Small intestine (tissue), 7 donors: ENCODE data around the gene FADS2. TPM values are rescaled to one million over a fixed set of nuclear protein-coding genes. Genes with fewer than 3 reads are reported as not detected.

Experiments used
- DNase-seq, 2 donors: peaks; one replicate each; pipeline versions ENCODE4 v3.0.0 to v3.0.0-alpha.2; 2013
- FAIRE-seq: peaks from 2 replicates; lab custom pipeline; 2012; peaks lifted over from hg19 to GRCh38; lab: Jason Lieb, UNC
- H3K27ac ChIP-seq, 3 donors: one replicate each; pipeline ENCODE4 v1.5.1; 2013; ENCODE audit warnings: low read length in 2 of 3, mild to moderate bottlenecking in 2 of 3, control low read depth in 1 of 3, inconsistent platforms in 1 of 3, low read depth in 1 of 3, moderate library complexity in 1 of 3
- H3K27me3 ChIP-seq, 3 donors: one replicate each; pipeline ENCODE4 v1.6.1; 2013; ENCODE audit warnings: low read length in 3 of 3, inconsistent platforms in 1 of 3; ENCODE audit not compliant: control insufficient read depth in 3 of 3, insufficient read depth in 3 of 3
- H3K36me3 ChIP-seq, 3 donors: one replicate each; pipeline ENCODE4 v1.6.1; 2013; ENCODE audit warnings: low read length in 3 of 3, inconsistent platforms in 1 of 3, low read depth in 1 of 3, mild to moderate bottlenecking in 1 of 3, moderate library complexity in 1 of 3; ENCODE audit not compliant: control insufficient read depth in 3 of 3, insufficient read depth in 2 of 3
- H3K4me1 ChIP-seq, 3 donors: one replicate each; pipeline ENCODE4 v1.6.1; 2013; ENCODE audit warnings: low read length in 2 of 3, inconsistent platforms in 1 of 3, low read depth in 1 of 3, mild to moderate bottlenecking in 1 of 3, moderate library complexity in 1 of 3; ENCODE audit not compliant: control insufficient read depth in 3 of 3, insufficient read depth in 2 of 3
- H3K4me3 ChIP-seq, 3 donors: one replicate each; pipeline ENCODE4 v1.5.1; 2013; ENCODE audit warnings: low read length in 3 of 3, control low read depth in 1 of 3, inconsistent platforms in 1 of 3, low read depth in 1 of 3, mild to moderate bottlenecking in 1 of 3, moderate library complexity in 1 of 3
- H3K9me3 ChIP-seq, 2 donors: one replicate each; pipeline ENCODE4 v1.6.1; 2013; ENCODE audit warnings: low read depth in 1 of 2, low read length in 1 of 2; ENCODE audit not compliant: control insufficient read depth in 2 of 2, insufficient read depth in 1 of 2
- WGBS, 3 donors: extraction: QIAGEN DNeasy Blood & Tissue Kit; methylation state at CpG; one replicate each; pipeline ENCODE4 v1.1.7; 2013; 5-methylcytosine and 5-hydroxymethylcytosine counted together
- polyA plus RNA-seq, 4 donors: library from polyadenylated mRNA; stranded (reverse) in 3 of 4; unstranded in 1 of 4; fragments of 200-250 nt in 3 of 4; fragments of 120-200 nt in 1 of 4; gene quantifications; one replicate each; pipeline versions ENCODE4 v1.2.1 to v1.2.3, GENCODE V29; 2013
- donor health status: healthy with polysubstance abuse.
- donor health status: control.
- donor health status: control.
- donor health status: Bipolar disorder and iron deficiency.
- donor health status: healthy.

Gene FADS2
- polyA plus RNA-seq, 4 donors = 2.4 to 147 (median 7.7) TPM

DNA sequence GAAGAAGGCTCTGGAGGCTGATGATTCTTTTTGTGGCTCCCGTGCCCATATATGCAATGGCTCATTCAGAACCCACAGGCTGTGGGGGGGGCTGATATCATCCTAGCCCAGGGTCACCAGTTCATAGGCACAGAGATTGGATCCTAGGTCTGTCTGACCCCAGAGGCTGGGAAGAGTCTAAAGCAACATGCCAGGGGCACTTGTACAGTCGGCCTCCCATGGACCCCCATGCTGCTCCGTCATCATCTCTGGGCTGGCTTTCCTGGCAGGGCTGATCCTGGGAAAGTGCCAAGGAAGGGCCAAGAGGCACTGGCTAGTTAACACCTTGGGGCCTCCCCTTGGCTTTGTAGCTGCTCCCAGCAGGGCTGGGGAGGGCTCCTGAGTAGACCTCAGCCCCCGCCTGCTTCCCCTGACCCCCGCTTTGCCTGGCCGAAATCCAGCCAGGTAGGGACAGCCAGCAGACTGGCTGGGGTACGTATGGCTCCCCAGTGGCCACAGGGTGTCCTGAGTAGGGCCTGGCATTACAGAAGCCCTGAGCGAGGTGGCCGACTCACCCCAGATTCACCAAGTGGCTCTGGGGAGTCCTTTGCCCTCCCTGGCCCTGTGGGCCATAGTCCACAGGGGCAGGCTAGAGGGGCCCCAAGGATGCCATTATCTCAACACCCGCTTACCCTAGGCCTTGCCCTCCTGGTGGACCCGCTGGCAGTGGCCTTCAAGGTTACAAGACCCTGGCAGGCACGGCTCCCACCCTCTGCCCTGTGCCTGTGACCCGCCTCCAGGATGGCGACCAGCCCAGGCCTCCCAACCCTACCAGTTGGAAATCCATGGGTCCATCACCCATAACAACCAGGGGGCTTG is 40.7 kb downstream of the FADS2 start:
- DNase-seq (no peak), FAIRE-seq (no peak)
- Histone ChIP-seq H3K4me3 (no peak overlapping the region), H3K9me3 (no peaks in the 10 kb centered on the region), H3K27ac (no peak overlapping the region), H3K27me3 (peaks cover 0 to 15% (median 0%) of the 10 kb centered on the region in 3 donors), H3K36me3 (peaks cover 0 to 16% (median 4%) of the 10 kb centered on the region in 3 donors), H3K4me1 (peaks cover 0 to 25% (median 0%) of the 10 kb centered on the region in 3 donors)
- WGBS, 3 donors = 80 to 82% (median 81%) methylated on average over 12 to 14 of the region's 14 CpGs

DNA sequence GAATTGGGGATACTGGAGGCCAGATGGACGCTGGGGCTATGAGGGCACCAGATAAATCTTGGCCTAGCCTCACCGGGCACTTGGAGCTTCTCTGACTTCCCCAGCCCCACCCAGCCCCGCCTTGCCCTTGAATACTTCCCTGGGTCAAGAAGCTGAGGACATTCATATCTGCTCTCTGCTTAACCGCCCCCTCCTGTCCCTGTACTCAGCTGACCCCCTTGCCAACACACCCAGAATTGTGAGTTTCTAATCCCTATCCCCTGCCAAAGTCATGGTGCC is 41.3 kb downstream of the FADS2 start:
- Histone ChIP-seq H3K36me3 (peaks cover 0 to 13% (median 4%) of the 10 kb centered on the region in 3 donors), H3K27ac (no peak overlapping the region), H3K4me1 (peaks cover 0 to 25% (median 0%) of the 10 kb centered on the region in 3 donors), H3K4me3 (no peak overlapping the region), H3K9me3 (no peaks in the 10 kb centered on the region), H3K27me3 (peaks cover 0 to 15% (median 0%) of the 10 kb centered on the region in 3 donors)
- 43 to 66% (median 64%) methylated on average over 4 of the region's 4 CpGs for WGBS, 3 donors
- DNase-seq (peak in 1 of 2 donors; percentile 14), FAIRE-seq (no peak)

DNA sequence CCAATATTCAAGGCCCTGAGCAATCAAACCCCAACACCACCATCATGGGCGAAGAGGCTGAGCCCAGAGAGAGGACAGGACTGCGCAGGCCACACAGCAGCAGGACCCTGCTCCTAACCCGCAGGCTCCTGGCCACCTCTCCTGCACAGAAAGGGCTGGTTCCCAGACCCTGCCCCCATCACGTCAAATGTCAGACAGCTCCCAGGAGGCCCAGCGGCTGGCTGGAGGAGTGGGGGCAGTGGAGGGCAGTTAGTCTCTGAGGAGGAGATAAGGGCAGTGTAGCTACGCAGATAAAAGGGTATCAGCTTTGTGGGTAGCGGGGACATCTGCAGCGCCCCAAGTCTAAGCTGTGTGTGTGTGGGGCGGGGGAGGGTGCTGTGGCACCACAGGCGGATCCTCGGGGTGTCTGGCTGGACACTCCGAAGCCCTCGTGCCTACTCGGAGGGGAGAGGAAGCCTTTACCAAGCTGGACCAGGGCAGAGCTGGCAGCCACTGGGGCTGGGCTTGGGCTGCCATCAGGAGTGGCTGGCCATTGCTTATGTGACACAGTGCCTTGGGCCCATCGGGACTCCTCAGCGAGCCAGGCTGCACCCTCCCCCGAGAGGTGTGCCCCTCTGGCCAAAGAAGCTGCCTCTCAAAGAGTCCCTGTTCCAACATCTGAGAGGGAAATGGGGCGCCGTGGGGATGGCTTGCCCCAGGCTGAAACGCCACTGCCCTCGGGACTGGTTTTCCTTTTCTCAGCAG is 41.8 kb downstream of the FADS2 start:
- FAIRE-seq = no peak
- no peak overlapping the region for H3K27ac ChIP-seq

DNA sequence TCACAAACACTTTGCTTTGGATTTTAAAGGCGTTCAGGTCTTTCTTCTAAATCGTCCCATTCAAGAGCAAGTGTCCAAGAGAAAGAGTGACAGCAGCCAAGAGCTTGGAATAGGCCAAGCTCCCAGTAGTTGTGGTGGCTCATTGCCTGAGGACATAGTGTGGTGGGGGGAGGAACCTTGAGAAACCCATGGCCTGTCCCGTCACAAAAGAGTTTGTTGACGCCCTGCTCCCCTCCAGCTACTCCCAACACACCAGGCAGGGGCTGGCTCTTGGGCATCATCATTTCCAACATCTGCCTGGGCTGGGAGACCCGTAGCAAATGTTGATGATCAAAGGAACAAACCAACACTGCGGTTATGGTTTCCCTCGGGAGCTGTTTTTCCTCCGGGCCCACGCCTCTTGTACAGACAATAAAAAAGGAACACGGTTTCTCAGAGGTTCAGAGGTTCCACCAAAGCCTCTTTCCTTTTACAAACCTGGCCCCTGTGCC is 42.5 kb downstream of the FADS2 start:
- 44 to 50% (median 49%) methylated on average over 10 of the region's 10 CpGs for WGBS, 3 donors
- peaks cover 0 to 5% (median 0%) of the 10 kb centered on the region in 3 donors for H3K36me3 ChIP-seq
- no peak overlapping the region for H3K4me3 ChIP-seq
- H3K9me3 ChIP-seq = no peaks in the 10 kb centered on the region
- H3K27ac ChIP-seq = no peak overlapping the region
- DNase-seq (no peak), FAIRE-seq (no peak)
- H3K4me1 ChIP-seq = peaks cover 0 to 25% (median 0%) of the 10 kb centered on the region in 3 donors
- H3K27me3 ChIP-seq = peaks cover 0 to 15% (median 0%) of the 10 kb centered on the region in 3 donors

More for the DNA sequence above, 41.8 kb downstream of the FADS2 start:
- Histone ChIP-seq H3K4me3 (no peak overlapping the region), H3K36me3 (peaks cover 0 to 10% (median 3%) of the 10 kb centered on the region in 3 donors), H3K27me3 (peaks cover 0 to 15% (median 0%) of the 10 kb centered on the region in 3 donors), H3K9me3 (no peaks in the 10 kb centered on the region), H3K4me1 (peaks cover 0 to 25% (median 0%) of the 10 kb centered on the region in 3 donors)
- peak in 1 of 2 donors; percentile 33 for DNase-seq
- WGBS, 3 donors = 71 to 72% (median 71%) methylated on average over 21 of the region's 21 CpGs

DNA sequence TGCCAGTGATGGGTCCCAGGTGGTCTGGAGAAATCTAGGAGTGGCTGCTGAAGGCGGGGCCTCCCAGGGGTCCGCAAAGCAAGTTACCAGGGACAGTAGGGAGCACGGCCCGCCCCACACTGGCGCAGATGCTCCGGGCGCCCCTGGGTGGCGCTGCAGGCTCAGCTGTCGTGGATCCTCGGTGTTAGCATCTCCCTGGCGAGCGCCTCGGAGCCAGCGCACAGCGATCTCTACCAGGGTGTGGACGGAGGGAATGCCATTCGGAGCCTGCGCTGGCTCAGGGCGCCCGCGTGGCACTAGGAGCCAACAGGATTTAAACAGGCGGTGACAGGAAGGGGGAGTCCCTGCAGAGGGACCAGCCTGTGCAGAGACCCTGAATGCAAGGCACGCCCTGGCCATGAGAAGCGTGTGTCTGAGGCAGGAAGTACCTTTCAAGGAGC is 43.1 kb downstream of the FADS2 start:
- DNase-seq (peak; percentile 62 to 79), FAIRE-seq (no peak)
- Histone ChIP-seq H3K9me3 (no peaks in the 10 kb centered on the region), H3K4me1 (peaks cover 0 to 25% (median 0%) of the 10 kb centered on the region in 3 donors), H3K27ac (no peak overlapping the region), H3K27me3 (peaks cover 0 to 15% (median 0%) of the 10 kb centered on the region in 3 donors), H3K4me3 (no peak overlapping the region), H3K36me3 (peaks cover 0 to 2% (median 0%) of the 10 kb centered on the region in 3 donors)
- 2 to 5% (median 3%) methylated on average over 24 of the region's 24 CpGs for WGBS, 3 donors

DNA sequence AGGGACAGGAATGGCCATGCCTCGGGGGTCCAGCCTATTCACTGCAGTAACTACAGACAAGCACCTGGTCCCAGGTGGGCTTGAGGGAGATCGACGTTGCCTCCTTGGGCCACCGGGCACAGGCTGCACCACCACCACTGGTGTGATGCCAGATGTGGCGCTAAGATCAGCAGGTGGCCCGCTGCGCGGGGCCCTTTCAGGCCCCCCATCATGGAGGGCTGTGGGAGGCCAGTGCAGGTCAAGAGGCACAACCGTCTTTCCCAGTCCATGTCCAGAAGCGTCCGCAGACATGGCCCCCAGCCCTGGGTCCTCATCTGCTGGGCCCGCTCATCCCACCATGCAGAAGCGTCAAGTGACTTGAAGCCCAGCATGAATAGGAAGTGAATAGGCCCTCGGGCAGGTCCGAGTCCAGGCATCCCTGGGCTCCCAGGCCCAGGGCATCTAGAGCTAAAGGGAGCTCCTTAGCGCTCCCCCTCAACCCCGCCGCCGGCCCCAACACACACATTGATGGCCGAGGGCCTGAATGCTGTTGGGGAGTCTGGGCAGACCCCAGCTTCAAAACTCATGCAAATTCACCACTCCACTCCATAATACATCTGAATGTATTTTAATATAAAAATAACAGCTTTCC is 45.0 kb downstream of the FADS2 start:
- FAIRE-seq (no peak), DNase-seq (no peak)
- H3K4me3 ChIP-seq = no peak overlapping the region
- peaks cover 0 to 2% (median 0%) of the 10 kb centered on the region in 3 donors for H3K36me3 ChIP-seq
- H3K9me3 ChIP-seq = no peaks in the 10 kb centered on the region
- no peak overlapping the region for H3K27ac ChIP-seq
- peaks cover 0 to 25% (median 0%) of the 10 kb centered on the region in 3 donors for H3K4me1 ChIP-seq
- WGBS, 3 donors = 91 to 98% (median 93%) methylated on average over 18 to 20 of the region's 20 CpGs
- H3K27me3 ChIP-seq = peaks cover 0 to 15% (median 0%) of the 10 kb centered on the region in 3 donors

DNA sequence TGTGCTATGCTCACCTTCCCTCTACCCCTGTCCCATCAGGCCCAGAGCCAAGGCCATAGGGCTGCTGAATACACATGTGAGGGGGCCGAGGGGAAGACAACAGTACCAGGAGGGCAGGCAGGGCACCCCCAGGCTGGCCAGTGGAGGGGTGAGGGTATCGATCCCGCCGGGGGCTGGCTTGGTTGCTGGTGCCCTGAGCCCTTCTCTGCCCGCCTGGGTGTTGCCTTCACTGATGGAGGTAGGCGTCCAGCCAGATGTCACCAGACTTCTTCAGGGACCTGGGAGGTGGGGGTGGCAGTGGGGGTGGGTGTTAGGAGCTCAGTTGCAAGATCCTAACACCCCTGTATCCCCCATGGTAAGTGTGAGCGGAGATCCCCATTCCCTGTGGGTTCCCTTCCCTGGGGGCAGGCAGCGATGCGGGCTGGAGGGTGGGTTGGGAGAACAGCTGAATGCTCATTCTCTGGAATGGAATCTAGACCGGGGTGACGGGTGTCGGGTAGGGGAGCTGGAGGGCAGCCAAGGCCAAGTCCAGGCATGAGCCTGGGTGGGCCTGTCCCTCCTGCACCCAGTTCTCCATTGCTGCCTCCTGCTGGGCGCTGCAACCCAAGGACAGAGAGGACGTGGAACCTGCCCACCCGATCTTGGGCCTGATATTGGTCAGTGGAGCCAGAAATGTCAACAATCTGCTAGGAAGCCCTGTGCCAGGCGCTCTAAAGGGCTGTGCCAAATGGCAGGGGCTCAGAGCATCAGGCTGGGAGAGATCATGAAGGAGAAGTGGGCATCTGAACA is 45.7 kb downstream of the FADS2 start:
- DNase-seq = no peak
- 86 to 93% (median 89%) methylated on average over 13 to 16 of the region's 16 CpGs for WGBS, 3 donors
- Histone ChIP-seq H3K9me3 (no peaks in the 10 kb centered on the region), H3K4me3 (no peak overlapping the region), H3K4me1 (peaks cover 0 to 23% (median 0%) of the 10 kb centered on the region in 3 donors), H3K27ac (no peak overlapping the region), H3K27me3 (peaks cover 0 to 15% (median 0%) of the 10 kb centered on the region in 3 donors), H3K36me3 (peaks cover 0 to 4% (median 2%) of the 10 kb centered on the region in 3 donors)
- no peak for FAIRE-seq
